Choroid plexus epithelial cell (primary cell): ENCODE results near the gene UBE2D3.
A peak's percentile ranks its signal among the peaks of the same experiment; 100 is the strongest.

ENCODE experiments used
- DNase-seq: peaks from one replicate; pipeline ENCODE4 v3.0.0-alpha.2; 2010; ENCODE audit warnings: low read depth
- H3K4me3 ChIP-seq: 2 replicates; pipeline ENCODE4 v1.5.1; 2011; ENCODE audit warnings: low read depth, mild to moderate bottlenecking, control low read depth, low read length, moderate library complexity
- CTCF ChIP-seq: conservative IDR thresholded peaks from 2 replicates; pipeline ENCODE4 v1.5.1; 2011; ENCODE audit warnings: low read depth, mild to moderate bottlenecking, control low read depth, inconsistent platforms, low read length, moderate library complexity

The UBE2D3 gene

GRCh38 chr4:102829803-102830202 lies 2.5 kb upstream of the UBE2D3 start:
- DNase-seq: no peak
- no peak for TF ChIP-seq CTCF
- no peak overlapping the region for H3K4me3 ChIP-seq

- H3K4me3 ChIP-seq: peak overlapping the region; percentile 90
- no peak for TF ChIP-seq CTCF
- DNase-seq: no peak
Observed at GRCh38 chr4:102828497-102828808, 1.1 kb upstream of the UBE2D3 start.

- peak; percentile 100 for DNase-seq
- peak; percentile 14 for TF ChIP-seq CTCF
- peak overlapping the region; percentile 90 for H3K4me3 ChIP-seq
Observed at GRCh38 chr4:102827674-102828496, 534 bp upstream of the UBE2D3 start.

GRCh38 chr4:102826105-102826889 lies 1.1 kb downstream of the UBE2D3 start:
- peak overlapping the region; percentile 90 for H3K4me3 ChIP-seq
- no peak for TF ChIP-seq CTCF
- no peak for DNase-seq

GRCh38 chr4:102825261-102826091 lies 1.9 kb downstream of the UBE2D3 start:
- DNase-seq: peak; percentile 72
- peak overlapping the region; percentile 90 for H3K4me3 ChIP-seq
- no peak for TF ChIP-seq CTCF

- peak overlapping the region; percentile 90 for H3K4me3 ChIP-seq
- TF ChIP-seq CTCF: no peak
- DNase-seq: no peak
Observed at GRCh38 chr4:102824398-102824797, 3.0 kb downstream of the UBE2D3 start.
